Adrenal gland (tissue), 5 donors: ENCODE data around the gene DAZAP2.

ENCODE experiments used
- POLR2A ChIP-seq, 2 donors: fragments of 450-650 bp; IDR thresholded peaks; one replicate each; pipeline ENCODE4 v1.6.1; 2017; ENCODE audit warnings: antibody characterized with exemption in 2 of 2, mild to moderate bottlenecking in 2 of 2, moderate library complexity in 1 of 2
- TF ChIP-seq, protein P1 (sequence below), 6 experiments: fragments of 450-650 bp in 4 of 6; fragments of 200-600 bp in 2 of 6; sonication (generic) in 1 of 6; IDR thresholded peaks; 1 replicate in 5 of 6; 2 replicates in 1 of 6; pipeline versions ENCODE4 v1.5.1 to v1.8.0; 2016 to 2021; ENCODE audit warnings: antibody characterized with exemption in 6 of 6, mild to moderate bottlenecking in 2 of 6, moderate library complexity in 1 of 6
- donor health status: DM: no; HTN: no; CAD: no.

- TF ChIP-seq, protein P1, sequence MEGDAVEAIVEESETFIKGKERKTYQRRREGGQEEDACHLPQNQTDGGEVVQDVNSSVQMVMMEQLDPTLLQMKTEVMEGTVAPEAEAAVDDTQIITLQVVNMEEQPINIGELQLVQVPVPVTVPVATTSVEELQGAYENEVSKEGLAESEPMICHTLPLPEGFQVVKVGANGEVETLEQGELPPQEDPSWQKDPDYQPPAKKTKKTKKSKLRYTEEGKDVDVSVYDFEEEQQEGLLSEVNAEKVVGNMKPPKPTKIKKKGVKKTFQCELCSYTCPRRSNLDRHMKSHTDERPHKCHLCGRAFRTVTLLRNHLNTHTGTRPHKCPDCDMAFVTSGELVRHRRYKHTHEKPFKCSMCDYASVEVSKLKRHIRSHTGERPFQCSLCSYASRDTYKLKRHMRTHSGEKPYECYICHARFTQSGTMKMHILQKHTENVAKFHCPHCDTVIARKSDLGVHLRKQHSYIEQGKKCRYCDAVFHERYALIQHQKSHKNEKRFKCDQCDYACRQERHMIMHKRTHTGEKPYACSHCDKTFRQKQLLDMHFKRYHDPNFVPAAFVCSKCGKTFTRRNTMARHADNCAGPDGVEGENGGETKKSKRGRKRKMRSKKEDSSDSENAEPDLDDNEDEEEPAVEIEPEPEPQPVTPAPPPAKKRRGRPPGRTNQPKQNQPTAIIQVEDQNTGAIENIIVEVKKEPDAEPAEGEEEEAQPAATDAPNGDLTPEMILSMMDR (IDR thresholded peaks at IDR 0.05): no peak
- no peak for TF ChIP-seq POLR2A (IDR thresholded peaks at IDR 0.05)
These were observed 47.2 kb downstream of the DAZAP2 start for GRCh38 chr12:51285843-51286242.
